ENCODE data around the gene C17orf50.

Gene C17orf50

GRCh38 chr17:35801583-35802224 is 41.0 kb downstream of the C17orf50 start:
- no peaks in the 10 kb centered on the region for H3K36me3 ChIP-seq (ENCODE audit: control insufficient read depth, insufficient read depth, low read length)
- no peak overlapping the region for H3K9ac ChIP-seq (ENCODE audit: low read length)
- H3K27me3 ChIP-seq (ENCODE audit: control insufficient read depth, insufficient read depth, low read length) = no peaks in the 10 kb centered on the region
- peak overlapping the region; percentile 78 for H3K27ac ChIP-seq (ENCODE audit: low read depth, low read length)
- H3K4me1 ChIP-seq (ENCODE audit: control insufficient read depth, insufficient read depth, low read length) = peaks cover 20% of the 10 kb centered on the region
- peak overlapping the region; percentile 15 for H3K4me3 ChIP-seq (ENCODE audit: low read length)

DNA sequence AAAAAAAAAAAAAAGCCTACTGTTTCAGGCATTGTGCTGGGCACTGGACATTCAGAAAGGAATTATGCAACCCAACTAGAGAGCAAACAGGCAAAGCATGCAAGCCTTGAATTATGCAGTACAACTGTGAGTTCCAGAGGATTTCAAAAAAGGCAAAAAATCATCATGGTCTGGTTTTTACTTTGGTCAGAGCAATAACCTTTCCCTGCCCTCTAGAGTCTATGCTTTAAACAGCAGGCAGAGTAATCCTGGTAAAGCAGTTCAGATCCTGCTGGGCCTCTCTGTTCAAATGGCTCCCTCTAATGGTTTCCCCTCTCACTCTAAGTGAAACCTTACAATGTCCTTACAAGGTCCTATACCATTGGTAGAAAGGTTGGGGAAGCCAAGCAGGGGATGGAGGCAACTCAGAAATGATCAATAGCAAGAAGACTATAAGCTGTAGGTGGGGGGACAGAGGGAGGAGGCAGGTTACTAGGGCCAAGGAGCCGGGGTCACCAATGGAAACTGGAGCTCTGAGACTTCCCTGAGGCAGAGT is 44.0 kb downstream of the C17orf50 start:
- Histone ChIP-seq H3K27me3 (ENCODE audit: control insufficient read depth, insufficient read depth, low read length) (no peaks in the 10 kb centered on the region), H3K36me3 (ENCODE audit: control insufficient read depth, insufficient read depth, low read length) (no peaks in the 10 kb centered on the region), H3K4me3 (ENCODE audit: low read length) (no peak overlapping the region), H3K4me1 (ENCODE audit: control insufficient read depth, insufficient read depth, low read length) (peaks cover 16% of the 10 kb centered on the region), H3K9ac (ENCODE audit: low read length) (no peak overlapping the region), H3K27ac (ENCODE audit: low read depth, low read length) (no peak overlapping the region)

DNA sequence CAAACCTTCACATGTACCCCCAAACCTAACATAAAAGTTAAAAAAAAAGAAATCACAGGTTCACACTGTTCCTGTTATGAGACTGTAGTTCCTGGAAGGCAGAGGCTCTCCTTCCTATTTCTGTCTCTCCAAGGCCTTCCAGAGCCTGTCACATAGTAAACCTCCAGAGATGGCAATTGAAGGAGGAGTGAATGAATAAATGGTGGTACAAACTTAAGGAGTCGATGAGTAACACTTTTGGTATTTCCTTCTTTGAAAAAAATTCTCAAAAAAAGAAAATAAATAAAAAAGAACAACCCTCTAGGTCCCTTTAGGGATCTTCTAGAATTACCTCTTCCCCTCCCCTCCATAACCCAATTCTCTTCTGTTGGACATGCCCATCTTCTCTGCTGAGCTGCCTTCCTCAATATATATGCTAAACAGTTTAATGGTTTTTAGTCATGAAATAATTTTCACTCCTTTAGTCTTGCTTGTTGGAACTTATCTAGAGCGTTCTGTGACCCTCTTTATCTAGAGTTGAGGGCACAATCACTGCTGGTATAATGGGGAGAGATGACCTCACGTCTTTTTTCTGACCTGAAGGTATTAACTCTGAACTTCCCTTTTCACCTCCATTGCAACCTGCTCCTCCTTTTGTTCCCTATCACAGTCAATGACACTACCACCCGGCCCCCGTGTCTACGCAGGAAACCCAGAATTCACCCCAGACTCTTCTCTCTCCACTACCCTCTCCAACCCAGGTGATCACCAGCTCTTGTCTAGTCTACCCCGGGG is 46.9 kb downstream of the C17orf50 start:
- Histone ChIP-seq H3K27ac (ENCODE audit: low read depth, low read length) (no peak overlapping the region), H3K4me1 (ENCODE audit: control insufficient read depth, insufficient read depth, low read length) (peaks cover 13% of the 10 kb centered on the region), H3K4me3 (ENCODE audit: low read length) (no peak overlapping the region), H3K36me3 (ENCODE audit: control insufficient read depth, insufficient read depth, low read length) (no peaks in the 10 kb centered on the region), H3K27me3 (ENCODE audit: control insufficient read depth, insufficient read depth, low read length) (no peaks in the 10 kb centered on the region), H3K9ac (ENCODE audit: low read length) (no peak overlapping the region)

- Histone ChIP-seq H3K27me3 (ENCODE audit: control insufficient read depth, insufficient read depth, low read length) (no peaks in the 10 kb centered on the region), H3K27ac (ENCODE audit: low read depth, low read length) (peak overlapping the region; percentile 97), H3K36me3 (ENCODE audit: control insufficient read depth, insufficient read depth, low read length) (no peaks in the 10 kb centered on the region), H3K4me1 (ENCODE audit: control insufficient read depth, insufficient read depth, low read length) (peaks cover 13% of the 10 kb centered on the region), H3K9ac (ENCODE audit: low read length) (no peak overlapping the region), H3K4me3 (ENCODE audit: low read length) (peak overlapping the region; percentile 85)
These were observed 47.7 kb downstream of the C17orf50 start for GRCh38 chr17:35808240-35808961.

DNA sequence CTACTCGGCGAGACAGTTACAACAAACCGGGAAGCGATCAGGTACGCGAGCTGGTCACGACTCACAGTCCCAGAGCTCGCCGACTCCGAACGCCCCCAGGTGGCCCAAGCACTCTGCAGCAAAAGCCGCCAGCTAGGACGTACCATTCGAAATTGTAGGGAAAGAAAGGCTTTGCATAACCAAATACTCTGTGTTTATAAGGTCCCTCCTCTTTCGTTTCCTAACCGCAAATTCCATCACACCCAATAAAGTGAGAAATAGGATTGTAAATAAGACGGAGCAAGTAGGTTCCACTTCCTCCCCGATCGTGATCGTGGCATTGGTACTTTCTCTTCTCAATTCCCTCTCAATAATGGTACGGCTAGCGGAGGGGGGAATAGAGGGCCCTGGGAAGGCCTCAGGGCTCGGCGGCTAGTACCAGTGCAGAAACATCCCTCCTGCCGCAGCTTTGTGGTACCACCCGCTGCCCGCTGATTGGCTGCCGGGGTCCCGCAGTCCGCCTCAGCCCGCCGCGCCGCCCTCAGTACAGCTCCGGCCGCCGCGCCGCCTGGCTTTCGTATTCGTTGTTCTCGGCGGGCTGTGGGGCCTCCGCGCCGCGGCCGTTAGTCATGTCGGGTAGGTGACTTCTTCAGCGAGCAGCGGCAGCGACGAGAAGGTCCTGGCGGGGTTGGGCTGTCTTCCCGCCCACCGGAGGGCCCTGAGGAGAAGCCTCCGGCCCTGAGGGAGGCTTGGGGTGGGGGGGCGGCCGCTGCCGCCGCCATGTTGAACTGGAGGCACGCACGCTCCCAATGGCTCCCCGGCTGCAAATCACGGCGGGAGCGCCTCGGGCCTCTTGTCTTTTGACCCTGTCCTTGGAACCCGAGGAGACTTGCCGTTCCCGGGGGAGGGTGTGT is 48.5 kb downstream of the C17orf50 start, which contains the start of gene TAF15:
Gene TAF15 (plus strand): TSS at position 523 of the 893 bp plus-strand sequence. CDS start 86 bp downstream, at position 609.
- Histone ChIP-seq H3K27me3 (ENCODE audit: control insufficient read depth, insufficient read depth, low read length) (no peaks in the 10 kb centered on the region), H3K4me1 (ENCODE audit: control insufficient read depth, insufficient read depth, low read length) (peaks cover 13% of the 10 kb centered on the region), H3K36me3 (ENCODE audit: control insufficient read depth, insufficient read depth, low read length) (no peaks in the 10 kb centered on the region), H3K4me3 (ENCODE audit: low read length) (peak within 1 kb of the TSS; percentile 85), H3K27ac (ENCODE audit: low read depth, low read length) (peak within 1 kb of the TSS; percentile 97), H3K9ac (ENCODE audit: low read length) (peak within 1 kb of the TSS; percentile 96)

DNA sequence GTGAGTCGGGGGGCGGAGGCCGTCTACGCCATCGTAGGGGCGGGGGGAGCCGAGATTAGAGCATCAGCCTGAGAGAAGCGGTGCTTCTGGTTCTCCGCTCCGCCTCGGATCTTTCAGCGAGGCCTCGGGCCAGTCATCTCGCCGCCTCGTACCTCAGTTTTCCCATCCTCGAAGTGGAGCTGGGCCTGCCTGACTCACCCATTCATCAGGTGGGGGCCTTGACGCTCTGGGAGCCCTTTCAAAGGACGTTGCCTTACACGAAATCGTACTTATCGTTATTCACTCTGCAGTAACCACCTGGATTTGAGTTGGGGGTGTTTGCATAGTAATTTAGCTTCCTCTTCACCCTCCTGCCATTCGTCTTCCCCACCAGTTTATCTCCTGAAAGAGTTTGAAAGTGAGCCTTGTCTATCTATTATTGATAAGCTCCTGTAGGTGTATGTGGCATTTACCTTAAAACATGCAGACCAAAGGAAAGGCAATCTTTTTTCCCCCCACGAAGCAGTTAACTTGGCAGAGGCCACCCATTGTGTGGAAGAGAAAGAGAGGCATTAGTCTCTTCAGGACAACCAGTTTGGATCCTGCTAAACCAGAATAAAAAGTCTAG is 49.3 kb downstream of the C17orf50 start:
- H3K27me3 ChIP-seq (ENCODE audit: control insufficient read depth, insufficient read depth, low read length) = no peaks in the 10 kb centered on the region
- peak overlapping the region; percentile 85 for H3K4me3 ChIP-seq (ENCODE audit: low read length)
- peak overlapping the region; percentile 96 for H3K9ac ChIP-seq (ENCODE audit: low read length)
- H3K4me1 ChIP-seq (ENCODE audit: control insufficient read depth, insufficient read depth, low read length) = peaks cover 13% of the 10 kb centered on the region
- no peaks in the 10 kb centered on the region for H3K36me3 ChIP-seq (ENCODE audit: control insufficient read depth, insufficient read depth, low read length)
- peak overlapping the region; percentile 97 for H3K27ac ChIP-seq (ENCODE audit: low read depth, low read length)

DNA sequence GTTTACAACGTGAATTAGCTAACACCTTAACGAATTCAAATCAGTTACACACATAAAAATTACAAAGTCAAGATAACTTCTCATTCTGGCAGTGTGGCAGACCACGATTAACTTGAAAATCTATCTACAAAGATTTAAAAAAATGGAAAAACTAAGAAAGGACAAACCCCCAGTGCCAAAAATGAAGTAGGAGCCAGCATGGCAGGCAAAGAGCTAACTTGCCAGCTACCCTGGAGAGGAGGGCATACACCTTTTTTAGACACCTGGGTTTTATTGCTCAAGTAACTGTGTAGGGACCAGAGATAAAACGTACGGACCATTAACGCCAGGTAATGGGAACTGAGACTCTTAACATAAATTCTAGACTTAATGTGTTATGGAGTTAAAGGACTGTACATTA is 51.1 kb downstream of the C17orf50 start:
- Histone ChIP-seq H3K9ac (ENCODE audit: low read length) (no peak overlapping the region), H3K4me1 (ENCODE audit: control insufficient read depth, insufficient read depth, low read length) (peaks cover 13% of the 10 kb centered on the region), H3K27ac (ENCODE audit: low read depth, low read length) (no peak overlapping the region), H3K36me3 (ENCODE audit: control insufficient read depth, insufficient read depth, low read length) (no peaks in the 10 kb centered on the region), H3K4me3 (ENCODE audit: low read length) (no peak overlapping the region), H3K27me3 (ENCODE audit: control insufficient read depth, insufficient read depth, low read length) (no peaks in the 10 kb centered on the region)

GRCh38 chr17:35812456-35812855 is 51.8 kb downstream of the C17orf50 start:
- Histone ChIP-seq H3K4me1 (ENCODE audit: control insufficient read depth, insufficient read depth, low read length) (peaks cover 13% of the 10 kb centered on the region), H3K4me3 (ENCODE audit: low read length) (no peak overlapping the region), H3K27ac (ENCODE audit: low read depth, low read length) (no peak overlapping the region)

More at GRCh38 chr17:35812456-35812855, 51.8 kb downstream of the C17orf50 start:
- no peak overlapping the region for H3K9ac ChIP-seq (ENCODE audit: low read length)
- H3K27me3 ChIP-seq (ENCODE audit: control insufficient read depth, insufficient read depth, low read length) = no peaks in the 10 kb centered on the region
- H3K36me3 ChIP-seq (ENCODE audit: control insufficient read depth, insufficient read depth, low read length) = no peaks in the 10 kb centered on the region

All from rectal smooth muscle tissue (tissue), 1 donor.